IMR-90 (cell line): Measurements from ENCODE around the gene TJP1. TPM values are rescaled to one million over a fixed set of nuclear protein-coding genes. Genes with fewer than 3 reads are reported as not detected.

Experiments used
- microRNA-seq, 2 experiments: library from miRNA; stranded (forward) in 1 of 2; unstranded in 1 of 2; fragments of 10-50 nt in 1 of 2; fragments of <30 nt in 1 of 2; gene quantifications in 1 of 2; microRNA quantifications in 1 of 2; one replicate each; pipeline versions ENCODE3 to v1.1.0; 2013 to 2020; ENCODE audit not compliant: insufficient read depth in 1 of 2, insufficient read length in 1 of 2, unreplicated experiment in 1 of 2
- polyA plus RNA-seq, 3 experiments: library from polyadenylated mRNA; depleted of rRNA; stranded (reverse); fragments of >200 nt; gene quantifications; 2 replicates each; pipeline ENCODE4 v1.2.3, GENCODE V29; 2012; ENCODE audit warnings: low replicate concordance in 1 of 3
- small RNA-seq, 5 experiments: library from RNA; depleted of rRNA; stranded (forward); fragments of <200 nt; gene quantifications; one replicate each; pipeline ENCODE3, GENCODE V24; 2012
- total RNA-seq: library from RNA; depleted of rRNA; stranded (reverse); fragments of >200 nt; gene quantifications from 2 replicates; pipeline ENCODE4 v1.2.3, GENCODE V29; 2012

TJP1 gene
- total and polyA plus RNA-seq, 2 of the 4 experiments (the other 2 are of a cell fraction) = 42.2 to 43.4 TPM

Small RNAs within 50 kb of the gene (microRNA-seq; reads per million reads assigned to microRNA genes)
- not detected for gene HMGN2P5 (ENCODE audit: insufficient read depth, insufficient read length)

Small RNAs within 50 kb of the gene (small RNA-seq; reads per million reads assigned to genes)
- 0 reads per million in 5 experiments for gene HMGN2P5
